Measurements from ENCODE around the gene GALNTL6.

The GALNTL6 gene

DNA sequence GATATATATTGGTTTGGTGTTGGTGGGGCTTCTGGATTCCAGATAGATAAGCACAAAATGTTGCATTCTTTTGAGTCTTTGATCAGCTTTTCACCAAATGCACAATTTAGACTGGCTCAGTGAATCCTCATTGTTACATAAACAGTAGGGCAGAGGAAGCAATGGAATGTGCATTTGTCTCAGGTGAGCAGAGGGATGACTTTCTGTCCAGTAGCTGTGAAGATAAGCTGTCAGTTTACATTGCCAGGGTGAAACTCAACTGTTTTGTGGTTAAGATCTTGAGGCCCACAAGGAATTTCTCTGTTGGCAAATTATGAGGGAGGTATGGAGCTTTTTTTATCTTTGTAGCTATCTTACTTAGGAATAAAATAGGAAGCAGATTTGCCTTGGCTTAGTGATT, 168.0 kb downstream of the GALNTL6 start:
- no peak for TF ChIP-seq CTCF (IDR thresholded peaks at IDR 0.05; ENCODE audit: borderline replicate concordance, insufficient read depth, low read depth, low read length)

DNA sequence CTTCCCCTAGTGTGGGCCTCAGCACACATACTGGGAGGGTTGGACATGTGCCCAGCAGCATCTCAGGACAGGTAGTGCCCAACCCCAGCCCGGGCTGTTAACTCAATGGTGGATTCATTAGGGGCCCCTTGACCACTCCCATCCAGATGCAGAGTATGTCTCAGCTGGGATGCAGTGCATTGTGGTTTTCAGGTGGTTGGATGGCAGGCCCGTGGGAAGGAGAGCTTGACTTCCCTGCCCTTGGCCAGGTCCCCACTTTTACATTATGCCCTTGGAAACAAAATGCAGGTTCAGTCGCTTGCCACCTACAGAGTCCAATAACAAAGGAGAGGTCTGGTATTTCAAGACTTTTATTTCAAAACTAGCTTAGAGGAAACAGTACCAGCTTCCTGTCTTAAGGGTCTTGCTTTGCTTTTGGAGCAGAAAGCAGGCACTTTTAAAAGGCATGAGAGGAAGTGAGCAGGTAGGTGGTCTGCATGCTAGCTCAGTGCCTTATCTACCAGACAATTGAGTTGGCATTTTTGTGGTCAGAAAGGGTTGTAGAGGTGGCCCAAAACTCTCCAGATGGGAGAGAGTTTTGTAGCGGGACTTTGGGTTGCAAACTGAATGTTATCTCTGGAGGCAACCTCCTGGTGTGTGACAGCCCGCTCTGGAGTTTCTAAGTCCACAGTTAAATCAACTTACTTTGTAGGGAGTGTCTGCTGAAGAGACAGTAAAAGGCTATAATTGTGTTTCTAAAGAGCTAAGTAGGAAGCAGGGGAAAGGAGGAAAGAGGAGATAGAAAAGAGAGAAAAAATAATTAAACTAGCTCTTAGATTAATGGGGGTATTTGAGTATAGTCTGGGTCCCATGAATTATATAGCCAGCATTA, 171.0 kb downstream of the GALNTL6 start:
- TF ChIP-seq CTCF (IDR thresholded peaks at IDR 0.05; ENCODE audit: borderline replicate concordance, insufficient read depth, low read depth, low read length), result no peak

More for the DNA sequence above, 168.0 kb downstream of the GALNTL6 start:
- no peak overlapping the region for H3K4me3 ChIP-seq (ENCODE audit: low read depth, low read length)

DNA sequence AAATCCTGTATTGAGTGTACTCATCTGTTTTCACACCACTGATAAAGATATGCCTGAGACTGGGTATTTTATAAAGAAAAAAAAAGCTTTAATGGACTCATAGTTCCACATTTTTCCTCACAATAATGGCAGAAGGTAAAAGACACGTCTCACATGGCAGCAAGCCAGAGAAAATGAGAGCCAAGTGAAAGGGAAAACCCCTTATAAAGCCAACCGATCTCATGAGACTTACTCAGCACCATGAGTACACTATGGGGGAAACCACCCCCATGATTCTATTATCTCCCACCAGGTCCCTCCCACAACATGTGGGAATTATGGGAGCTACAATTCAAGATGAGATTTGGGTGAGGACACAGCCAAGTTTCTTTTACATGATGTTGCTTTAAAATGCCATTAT, 171.9 kb downstream of the GALNTL6 start:
- TF ChIP-seq CTCF (IDR thresholded peaks at IDR 0.05; ENCODE audit: borderline replicate concordance, insufficient read depth, low read depth, low read length), result no peak

More for the DNA sequence above, 171.0 kb downstream of the GALNTL6 start:
- H3K4me3 ChIP-seq (ENCODE audit: low read depth, low read length), result no peak overlapping the region

DNA sequence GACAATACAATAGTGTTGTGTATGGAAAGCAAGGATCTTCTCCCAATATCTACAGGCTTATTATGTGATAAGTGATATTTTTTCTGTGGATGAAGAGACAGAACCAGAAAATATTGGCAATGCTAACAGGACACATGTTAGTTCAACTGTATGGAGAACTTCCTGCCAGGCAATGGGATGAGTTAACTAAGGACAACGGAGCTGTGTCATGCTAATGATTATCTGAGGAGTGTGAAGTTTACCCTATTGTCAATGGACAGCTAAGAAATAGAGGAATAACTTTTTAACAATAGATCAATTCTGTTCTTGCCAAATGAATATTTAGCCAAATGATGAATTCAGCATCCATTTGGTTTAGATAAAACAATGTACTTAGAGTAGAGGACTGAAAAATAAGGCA, 180.0 kb downstream of the GALNTL6 start:
- H3K4me3 ChIP-seq (ENCODE audit: low read depth, low read length), result no peak overlapping the region
- TF ChIP-seq CTCF (IDR thresholded peaks at IDR 0.05; ENCODE audit: borderline replicate concordance, insufficient read depth, low read depth, low read length), result no peak

More for the DNA sequence above, 171.9 kb downstream of the GALNTL6 start:
- no peak overlapping the region for H3K4me3 ChIP-seq (ENCODE audit: low read depth, low read length)

DNA sequence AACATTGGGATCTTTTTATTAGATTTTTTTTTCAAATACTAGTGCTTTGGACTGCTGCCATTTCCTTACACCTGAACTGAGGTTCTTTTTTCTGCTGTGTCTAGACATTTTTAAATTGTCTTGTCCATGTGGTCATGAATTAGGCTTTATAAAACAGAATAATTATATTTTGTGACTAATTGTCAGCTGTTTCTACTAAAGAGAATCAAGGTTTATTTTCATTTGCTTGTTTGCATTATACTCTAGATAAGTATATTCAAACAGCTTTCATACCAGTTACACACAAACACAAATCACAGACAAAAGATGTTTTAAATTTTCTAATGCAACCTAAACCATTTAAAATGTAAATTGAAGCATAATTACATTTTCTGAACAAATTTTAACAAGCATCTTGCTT, 194.7 kb downstream of the GALNTL6 start:
- no peak for TF ChIP-seq CTCF (IDR thresholded peaks at IDR 0.05; ENCODE audit: borderline replicate concordance, insufficient read depth, low read depth, low read length)
- no peak overlapping the region for H3K4me3 ChIP-seq (ENCODE audit: low read depth, low read length)

DNA sequence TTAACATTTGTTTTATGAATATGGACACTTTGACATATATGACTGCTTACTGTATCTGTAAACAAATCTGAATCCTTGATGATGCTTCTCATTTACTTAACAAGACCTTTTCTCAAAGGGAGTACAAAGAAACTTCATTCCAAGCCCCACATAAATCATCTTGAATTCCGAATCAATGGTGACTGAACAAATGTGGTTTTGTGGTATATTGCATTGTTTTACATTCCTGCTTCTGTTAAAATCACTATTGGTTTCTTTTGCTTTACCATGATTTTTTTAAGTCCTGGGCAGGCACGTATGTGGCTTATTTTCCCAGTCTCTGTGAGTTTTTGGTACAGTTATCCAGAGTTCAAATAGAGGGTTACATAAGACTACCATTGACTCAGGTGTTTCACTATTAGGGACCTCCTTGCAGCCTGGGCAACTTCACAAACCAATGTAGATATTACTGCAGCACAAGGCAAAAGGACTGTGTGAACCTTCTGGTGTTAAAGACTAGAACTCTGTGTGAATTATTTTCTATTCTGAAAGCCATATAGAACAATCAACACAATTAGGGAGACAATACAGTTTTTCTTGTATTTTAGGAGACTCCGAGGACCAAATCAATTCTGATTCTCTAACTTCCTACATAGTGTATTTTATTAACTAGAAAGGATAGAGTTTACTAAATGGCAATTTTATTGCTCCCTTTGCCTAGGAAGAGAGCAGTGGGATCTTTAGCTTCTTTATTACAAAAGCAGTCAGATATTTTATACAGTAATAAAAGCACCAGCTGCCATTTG, 196.4 kb downstream of the GALNTL6 start:
- no peak for TF ChIP-seq CTCF (IDR thresholded peaks at IDR 0.05; ENCODE audit: borderline replicate concordance, insufficient read depth, low read depth, low read length)
- H3K4me3 ChIP-seq (ENCODE audit: low read depth, low read length), result no peak overlapping the region
